ENCODE results near the gene TRAF5. TPM values are rescaled to one million over a fixed set of nuclear protein-coding genes. Genes with fewer than 3 reads are reported as not detected.

TRAF5 gene
- total and polyA plus RNA-seq, 2 donors (not counting 3 experiments of a cell fraction or from before 2014, with no cell fraction given) = 8.5 to 17.6 TPM

- H3K9me3 ChIP-seq (replicated peaks; ENCODE audit: control insufficient read depth, insufficient read depth, low read length) = no peaks in the 10 kb centered on the region
- H3K27me3 ChIP-seq (ENCODE audit: control insufficient read depth in 2 of 2, insufficient read depth in 2 of 2, low read length in 2 of 2) = no peaks in the 10 kb centered on the region
- no TSS peak for BruUV-seq (replicated peaks)
- H3K4me3 ChIP-seq (replicated peaks in 1 of 3; ENCODE audit: insufficient read depth in 1 of 3, low read depth in 1 of 3, low read length in 3 of 3) = no peak overlapping the region
- CTCF ChIA-PET = no interaction called here
- intact Hi-C loops (cut with micrococcal nuclease) (no loop called here), dilution Hi-C loops (cut with MboI; ENCODE audit: extremely low pct_ligation_motif_present, low sequenced_read_pairs) (no loop called here)
- peaks cover 0 to 3% of the 10 kb centered on the region in 2 experiments for H3K36me3 ChIP-seq (ENCODE audit: control insufficient read depth in 2 of 2, extremely low read depth in 1 of 2, insufficient read depth in 2 of 2, low read length in 2 of 2)
- H3K79me2 ChIP-seq (ENCODE audit: control insufficient read depth, insufficient read depth, low read length) = no peaks in the 10 kb centered on the region
- H2AFZ ChIP-seq (ENCODE audit: low read depth, low read length) = no peak overlapping the region
- no peak for TF ChIP-seq EZH2 (IDR thresholded peaks at IDR 0.05; ENCODE audit: borderline replicate concordance, low read depth, low read length, severe bottlenecking)
- no peak for TF ChIP-seq FOS (IDR thresholded peaks at IDR 0.05; ENCODE audit: borderline replicate concordance, insufficient read depth, low read length)
- no peak for TF ChIP-seq POLR2AphosphoS5 (IDR thresholded peaks at IDR 0.05; ENCODE audit: insufficient read depth, low read depth, low read length)
- no peak for TF ChIP-seq JUN (IDR thresholded peaks at IDR 0.05; ENCODE audit: borderline replicate concordance, insufficient read depth, insufficient read length, low read depth)
- no peak for TF ChIP-seq MYC (IDR thresholded peaks at IDR 0.05; ENCODE audit: low read depth, low read length)
- TF ChIP-seq CTCF (IDR thresholded peaks at IDR 0.05; ENCODE audit: extremely low read depth in 1 of 2, insufficient read depth in 1 of 2, low read depth in 1 of 2, low read length in 2 of 2) = no peak
- TF ChIP-seq POLR2A (IDR thresholded peaks at IDR 0.05; ENCODE audit: low read depth, low read length) = no peak
- TF ChIP-seq GATA2 (IDR thresholded peaks at IDR 0.05; ENCODE audit: insufficient read depth, insufficient read length, low read depth, low read length) = no peak
- TF ChIP-seq MAX (IDR thresholded peaks at IDR 0.05; ENCODE audit: insufficient read depth, insufficient read length) = no peak
- no peak overlapping the region for H3K9ac ChIP-seq (replicated peaks; ENCODE audit: extremely low read depth, insufficient read depth, low read length)
- no peak for FAIRE-seq
- no peaks in the 10 kb centered on the region for H4K20me1 ChIP-seq (replicated peaks; ENCODE audit: control insufficient read depth, extremely low read depth, insufficient read depth, low read length)
- POLR2A ChIA-PET = no interaction called here
- no peak overlapping the region for H3K4me2 ChIP-seq (ENCODE audit: insufficient read depth, low read length)
- H3K4me1 ChIP-seq (ENCODE audit: control insufficient read depth, extremely low read depth, insufficient read depth, low read length) = no peaks in the 10 kb centered on the region
- H3K27ac ChIP-seq (ENCODE audit: insufficient read depth, low read depth, low read length) = no peak overlapping the region
- H3K9me1 ChIP-seq (replicated peaks; ENCODE audit: control insufficient read depth, extremely low read depth, insufficient read depth, low read length) = no peaks in the 10 kb centered on the region
- no peak for DNase-seq (ENCODE audit: low read depth, low spot score)
Observed at GRCh38 chr1:211375949-211376348, 49.3 kb downstream of the TRAF5 start.

All from endothelial cell of umbilical vein (primary cell).